K562 (cell line): ENCODE data around the gene SETDB1. TPM values are rescaled to one million over a fixed set of nuclear protein-coding genes. Genes with fewer than 3 reads are reported as not detected.

Source experiments
- ESRRA ChIP-seq: fragments of 450-650 bp; IDR thresholded peaks from 2 replicates; pipeline ENCODE4 v1.6.1; 2014; ENCODE audit warnings: low read depth, mild to moderate bottlenecking, moderate library complexity, borderline replicate concordance
- FIP1L1 ChIP-seq: fragments of 200-400 bp; formaldehyde crosslinking; IDR thresholded peaks from 2 replicates; pipeline ENCODE4 v1.6.1; 2018; ENCODE audit warnings: mild to moderate bottlenecking, low read depth, low read length; ENCODE audit not compliant: poor library complexity, severe bottlenecking
- HMG20A ChIP-seq: fragments of 450-650 bp; formaldehyde crosslinking; conservative IDR thresholded peaks from 2 replicates; pipeline ENCODE4 v1.4.0; 2020; ENCODE audit warnings: mild to moderate bottlenecking, mixed read lengths
- HNRNPL ChIP-seq: fragments of 200-400 bp; formaldehyde crosslinking; IDR thresholded peaks from 2 replicates; pipeline ENCODE4 v1.6.1; 2017; ENCODE audit warnings: low read depth, mild to moderate bottlenecking, low read length
- RFX7 ChIP-seq: fragments of 250-450 bp; sonication (Bioruptor Pico); IDR thresholded peaks from 2 replicates; pipeline ENCODE4 v1.5.1; 2021; ENCODE audit warnings: mild to moderate bottlenecking
- SOX6 ChIP-seq: fragments of 450-650 bp; IDR thresholded peaks from 2 replicates; pipeline ENCODE4 v1.6.1; 2014; ENCODE audit warnings: mild to moderate bottlenecking
- STAG1 ChIP-seq: sonication (generic); formaldehyde crosslinking; IDR thresholded peaks from 2 replicates; pipeline ENCODE4 v1.5.0; 2020; ENCODE audit warnings: missing genetic modification reagents, borderline replicate concordance
- XRCC4 ChIP-seq: IDR thresholded peaks from one replicate; pipeline ENCODE4 v1.6.1; 2011; ENCODE audit not compliant: insufficient read depth, insufficient read length; ENCODE audit errors: extremely low read depth
- ZNF165 ChIP-seq: fragments of 250-450 bp; sonication (Bioruptor Pico); IDR thresholded peaks from 2 replicates; pipeline ENCODE4 v1.4.0; 2020; ENCODE audit warnings: borderline replicate concordance
- polyA plus RNA-seq, 8 experiments: library from polyadenylated mRNA; depleted of rRNA in 4 of 8; stranded (reverse) in 5 of 8; unstranded in 3 of 8; fragments of >200 nt; fragmentation: Nextera tagmentation in 2 of 8; fragmentation: Illumina TruSeq in 1 of 8; extraction: Ambion mirVana in 2 of 8; extraction: Trizol in 1 of 8; gene quantifications; 2 replicates each; pipeline versions ENCODE4 v1.2.1 to v1.2.3, GENCODE V29; 2011 to 2014; ENCODE audit warnings: inconsistent platforms in 1 of 8, missing spikeins in 1 of 8
- total RNA-seq, 7 experiments: library from RNA; depleted of rRNA in 6 of 7; stranded (reverse); fragments of >200 nt in 6 of 7; fragmentation: Illumina TruSeq in 2 of 7; extraction: Trizol in 2 of 7; gene quantifications; 2 replicates each; pipeline versions ENCODE4 v1.2.1 to v1.2.3, GENCODE V29; 2011 to 2021; ENCODE audit warnings: low replicate concordance in 1 of 7
- TF ChIP-seq, protein P1 (sequence below): fragments of 200-400 bp; formaldehyde crosslinking; IDR thresholded peaks from 2 replicates; pipeline ENCODE4 v1.6.1; 2017; ENCODE audit warnings: mild to moderate bottlenecking, low read depth, low read length, moderate library complexity
- TF ChIP-seq, protein P2 (sequence below): sonication (generic); IDR thresholded peaks from 2 replicates; pipeline ENCODE4 v1.6.1; 2016
- TF ChIP-seq, protein P3 (sequence below), 3 experiments: fragments of 200-800 bp in 1 of 3; sonication (Bioruptor generic) in 1 of 3; sonication (generic) in 1 of 3; formaldehyde crosslinking in 1 of 3; IDR thresholded peaks; 2 replicates each; pipeline versions ENCODE4 v1.6.1 to v1.8.0; 2016 to 2022; ENCODE audit warnings: mild to moderate bottlenecking in 2 of 3, missing compliant biosample characterization in 2 of 3, missing genetic modification characterization in 2 of 3, missing genetic modification reagents in 1 of 3
- TF ChIP-seq, protein P4 (sequence below), 2 experiments: fragments of 450-650 bp; conservative IDR thresholded peaks; 2 replicates each; pipeline ENCODE4 v1.6.1; 2017; ENCODE audit warnings: mild to moderate bottlenecking in 2 of 2, moderate library complexity in 2 of 2

Gene SETDB1
- total and polyA plus RNA-seq, 9 of the 15 experiments (the other 6 are each of a cell fraction or from before 2014, with no cell fraction given): 21.5 to 64.4 (median 42.0) TPM

DNA sequence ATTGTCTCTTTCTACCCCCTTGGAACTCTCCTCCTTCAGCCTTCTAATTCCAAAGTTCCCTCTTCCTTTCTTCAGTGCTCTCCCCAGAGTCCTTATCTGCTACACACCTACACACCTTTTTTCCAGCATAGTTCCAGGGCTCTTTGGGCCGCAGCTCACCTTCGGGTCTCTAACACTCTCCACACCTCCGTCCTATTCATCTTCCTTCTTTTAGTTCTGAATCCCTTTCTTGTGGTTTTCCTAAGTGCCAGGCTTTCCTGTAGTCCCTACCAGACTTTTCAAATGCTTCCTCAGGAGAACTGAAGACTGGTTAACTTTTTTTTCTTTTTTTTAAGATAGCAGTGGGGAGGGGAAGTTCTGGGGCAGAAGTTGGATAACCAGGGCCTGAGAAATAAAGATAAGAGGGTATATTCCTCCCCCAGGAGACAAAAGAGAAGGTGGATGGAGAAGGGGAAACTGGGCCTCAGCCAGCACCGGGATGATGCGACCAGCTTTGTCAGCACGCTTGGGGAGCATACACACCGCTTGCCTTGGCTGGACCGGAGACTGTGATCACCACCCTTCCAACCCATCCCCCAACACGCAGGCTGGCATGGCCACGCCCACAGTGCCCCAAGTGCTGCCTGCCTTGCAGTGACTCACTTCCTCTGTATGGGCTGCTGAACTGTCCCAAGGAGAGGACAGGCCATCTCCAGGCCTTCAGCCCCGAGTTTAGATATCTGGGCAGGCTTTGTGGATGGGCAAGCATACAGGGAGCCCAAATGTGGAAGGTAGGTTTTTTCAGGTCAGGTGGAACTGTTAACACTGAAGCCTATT lies 50.9 kb downstream of the SETDB1 start (continued):
- TF ChIP-seq RFX7 (no peak), FIP1L1 (no peak), SOX6 (peak; percentile 96), XRCC4 (no peak), HNRNPL (peak; percentile 62; the same call in 1 of the 2 replicates), ESRRA (0 out of 2 replicates have a peak, but pooled peaks have one; percentile 18), STAG1 (CRISPR knock-in tag) (no peak), ZNF165 (0 out of 2 replicates have a peak, but pooled peaks have one; percentile 6), HMG20A (CRISPR knock-in tag) (no peak)
- TF ChIP-seq, protein P1, sequence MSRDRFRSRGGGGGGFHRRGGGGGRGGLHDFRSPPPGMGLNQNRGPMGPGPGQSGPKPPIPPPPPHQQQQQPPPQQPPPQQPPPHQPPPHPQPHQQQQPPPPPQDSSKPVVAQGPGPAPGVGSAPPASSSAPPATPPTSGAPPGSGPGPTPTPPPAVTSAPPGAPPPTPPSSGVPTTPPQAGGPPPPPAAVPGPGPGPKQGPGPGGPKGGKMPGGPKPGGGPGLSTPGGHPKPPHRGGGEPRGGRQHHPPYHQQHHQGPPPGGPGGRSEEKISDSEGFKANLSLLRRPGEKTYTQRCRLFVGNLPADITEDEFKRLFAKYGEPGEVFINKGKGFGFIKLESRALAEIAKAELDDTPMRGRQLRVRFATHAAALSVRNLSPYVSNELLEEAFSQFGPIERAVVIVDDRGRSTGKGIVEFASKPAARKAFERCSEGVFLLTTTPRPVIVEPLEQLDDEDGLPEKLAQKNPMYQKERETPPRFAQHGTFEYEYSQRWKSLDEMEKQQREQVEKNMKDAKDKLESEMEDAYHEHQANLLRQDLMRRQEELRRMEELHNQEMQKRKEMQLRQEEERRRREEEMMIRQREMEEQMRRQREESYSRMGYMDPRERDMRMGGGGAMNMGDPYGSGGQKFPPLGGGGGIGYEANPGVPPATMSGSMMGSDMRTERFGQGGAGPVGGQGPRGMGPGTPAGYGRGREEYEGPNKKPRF: no peak
- TF ChIP-seq, protein P2, sequence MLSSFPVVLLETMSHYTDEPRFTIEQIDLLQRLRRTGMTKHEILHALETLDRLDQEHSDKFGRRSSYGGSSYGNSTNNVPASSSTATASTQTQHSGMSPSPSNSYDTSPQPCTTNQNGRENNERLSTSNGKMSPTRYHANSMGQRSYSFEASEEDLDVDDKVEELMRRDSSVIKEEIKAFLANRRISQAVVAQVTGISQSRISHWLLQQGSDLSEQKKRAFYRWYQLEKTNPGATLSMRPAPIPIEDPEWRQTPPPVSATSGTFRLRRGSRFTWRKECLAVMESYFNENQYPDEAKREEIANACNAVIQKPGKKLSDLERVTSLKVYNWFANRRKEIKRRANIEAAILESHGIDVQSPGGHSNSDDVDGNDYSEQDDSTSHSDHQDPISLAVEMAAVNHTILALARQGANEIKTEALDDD: peak; percentile 97
- TF ChIP-seq, protein P3, sequence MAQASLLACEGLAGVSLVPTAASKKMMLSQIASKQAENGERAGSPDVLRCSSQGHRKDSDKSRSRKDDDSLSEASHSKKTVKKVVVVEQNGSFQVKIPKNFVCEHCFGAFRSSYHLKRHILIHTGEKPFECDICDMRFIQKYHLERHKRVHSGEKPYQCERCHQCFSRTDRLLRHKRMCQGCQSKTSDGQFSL (CRISPR knock-in tag; IDR thresholded peaks at IDR 0.05): no peak
- TF ChIP-seq, protein P3 (tag; IDR thresholded peaks at IDR 0.05): peak in 1 of 2 experiments; percentile 33; a peak in 1 of 4 replicates
- TF ChIP-seq, protein P4, sequence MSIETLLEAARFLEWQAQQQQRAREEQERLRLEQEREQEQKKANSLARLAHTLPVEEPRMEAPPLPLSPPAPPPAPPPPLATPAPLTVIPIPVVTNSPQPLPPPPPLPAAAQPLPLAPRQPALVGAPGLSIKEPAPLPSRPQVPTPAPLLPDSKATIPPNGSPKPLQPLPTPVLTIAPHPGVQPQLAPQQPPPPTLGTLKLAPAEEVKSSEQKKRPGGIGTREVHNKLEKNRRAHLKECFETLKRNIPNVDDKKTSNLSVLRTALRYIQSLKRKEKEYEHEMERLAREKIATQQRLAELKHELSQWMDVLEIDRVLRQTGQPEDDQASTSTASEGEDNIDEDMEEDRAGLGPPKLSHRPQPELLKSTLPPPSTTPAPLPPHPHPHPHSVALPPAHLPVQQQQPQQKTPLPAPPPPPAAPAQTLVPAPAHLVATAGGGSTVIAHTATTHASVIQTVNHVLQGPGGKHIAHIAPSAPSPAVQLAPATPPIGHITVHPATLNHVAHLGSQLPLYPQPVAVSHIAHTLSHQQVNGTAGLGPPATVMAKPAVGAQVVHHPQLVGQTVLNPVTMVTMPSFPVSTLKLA (conservative IDR thresholded peaks at IDR 0.05): peak; percentile 41 to 74
